ENCODE measurements around the gene MYH7.

GRCh38 chr14:23396781-23397407, 38.6 kb downstream of the MYH7 start:
- TF ChIP-seq POLR2AphosphoS5 (IDR thresholded peaks at IDR 0.05; ENCODE audit: borderline replicate concordance, low read depth, low read length) (no peak), FOXP2 (optimal IDR thresholded peaks at IDR 0.05; ENCODE audit: control extremely low read depth, extremely low read length, insufficient read depth) (no peak), EZH2 (IDR thresholded peaks at IDR 0.05) (no peak)

All from SK-N-MC (cell line).